Heart left ventricle (tissue), 16 donors: ENCODE results near the gene MAP4K2. TPM values are rescaled to one million over a fixed set of nuclear protein-coding genes. Genes with fewer than 3 reads are reported as not detected.

Experiments
- ATAC-seq, 4 donors: fragments of 200-7000 bp; cut with Tn5 transposase; one replicate each; pipeline ENCODE4 v1.9.1; 2020 to 2022; ENCODE audit warnings: moderate library complexity in 4 of 4, mild to moderate bottlenecking in 3 of 4, moderate number of reproducible peaks in 1 of 4
- DNase-seq, 5 donors: peaks; one replicate each; pipeline ENCODE4 v3.0.0-alpha.2; 2020
- H3K27ac ChIP-seq, 12 donors: fragments of 200-600 bp; sonication (generic) in 4 of 12; one replicate each; pipeline versions ENCODE4 v1.5.0 to v1.8.0; 2016 to 2022; ENCODE audit warnings: mild to moderate bottlenecking in 2 of 12
- H3K27me3 ChIP-seq, 9 donors: fragments of 200-600 bp; sonication (generic) in 2 of 9; one replicate each; pipeline versions ENCODE4 v1.5.1 to v1.8.0; 2016 to 2022; ENCODE audit warnings: mild to moderate bottlenecking in 3 of 9
- H3K36me3 ChIP-seq, 9 donors: fragments of 200-600 bp; sonication (generic) in 2 of 9; one replicate each; pipeline versions ENCODE4 v1.5.0 to v1.8.0; 2018 to 2022; ENCODE audit warnings: mild to moderate bottlenecking in 2 of 9
- H3K4me1 ChIP-seq, 12 donors: fragments of 200-600 bp; sonication (generic) in 4 of 12; one replicate each; pipeline versions ENCODE4 v1.5.0 to v1.8.0; 2016 to 2022; ENCODE audit warnings: mild to moderate bottlenecking in 3 of 12
- H3K4me3 ChIP-seq, 12 donors: fragments of 200-600 bp; sonication (generic) in 4 of 12; one replicate each; pipeline versions ENCODE4 v1.5.0 to v1.8.0; 2017 to 2022; ENCODE audit warnings: mild to moderate bottlenecking in 9 of 12, moderate library complexity in 4 of 12
- H3K9me3 ChIP-seq, 12 donors: fragments of 200-600 bp; sonication (generic) in 4 of 12; one replicate each; pipeline versions ENCODE4 v1.5.0 to v1.8.0; 2016 to 2022; ENCODE audit warnings: mild to moderate bottlenecking in 1 of 12
- POLR2A ChIP-seq, 2 donors: fragments of 450-650 bp; IDR thresholded peaks; one replicate each; pipeline ENCODE4 v1.6.1; 2017; ENCODE audit warnings: antibody characterized with exemption in 2 of 2, mild to moderate bottlenecking in 2 of 2, moderate library complexity in 2 of 2
- WGBS, 4 donors: extraction: QIAGEN DNeasy Blood & Tissue Kit in 2 of 4; methylation state at CpG; one replicate each; pipeline versions ENCODE4 v1.1.5 to v1.1.7; 2013 to 2018; 5-methylcytosine and 5-hydroxymethylcytosine counted together
- intact Hi-C, 10 donors: fragments of 100-400 bp; cut with DNase I; formaldehyde crosslinking; loops; one replicate each; pipeline versions ENCODE4 v1.11.1 to v1.14.2; 2022
- polyA plus RNA-seq, 2 donors: library from polyadenylated mRNA; stranded (reverse); fragments of 200-250 nt; gene quantifications; one replicate each; pipeline ENCODE4 v1.2.3, GENCODE V29; 2013
- total RNA-seq, 9 donors: library from RNA; depleted of rRNA in 2 of 9; stranded (reverse); fragments of >200 nt in 2 of 9; fragmentation: NEBNext Ultra II Directional in 3 of 9; extraction: Animal tissue kit (Norgen Biotek cat#: 25700) in 3 of 9; gene quantifications; one replicate each; pipeline versions ENCODE4 v1.1.0 to v1.2.4, GENCODE V29; 2016 to 2023
- TF ChIP-seq, protein P1 (sequence below), 12 donors: fragments of 200-600 bp; sonication (generic) in 4 of 12; IDR thresholded peaks; one replicate each; pipeline versions ENCODE4 v1.5.0 to v1.8.0; 2018 to 2022; ENCODE audit warnings: antibody characterized with exemption in 12 of 12, mild to moderate bottlenecking in 5 of 12
- donor health status: ischemic (EF 13 %, LVEDD 7.1; RV severe dilation, severe dysfunction).
- donor health status: healthy with polysubstance abuse.
- donor health status: DM: no; HTN: yes; CAD: no.
- donor health status: DM: no; HTN: no; CAD: no.
- donor health status: ischemic (EF 25% LVEDD 6.9; RV normal size, moderate dysfunction).
- donor health status: ischemic (EF 25% LVEDD 5.7; RV mildly dilated, moderate dysfunction).
- donor health status: healthy.
- donor health status: DM: yes; HTN: yes; CAD: no.
- donor health status: ischemic (EF 35%, LVEDD 5.7; RV mildly dilated, moderate dysfunction).
- donor health status: nonischemic (EF 11% LVEDD 7.7; RV severe dilation, severe dysfunction).
- donor health status: DM: yes; HTN: yes; CAD: no.
- donor health status: PGD.
- donor health status: ischemic (EF 29% LVEDD 5.4; RV normal size, mild dysfunction).
- donor health status: nonischemic (EF 23%, LVEDD 6.1; RV moderate dilation, normal function).

MAP4K2 gene
- total and polyA plus RNA-seq, 11 donors = 7.0 to 27.5 (median 8.6) TPM

GRCh38 chr11:64814712-64815187, 11.7 kb upstream of the MAP4K2 start:
- H3K36me3 ChIP-seq = no peaks in the 10 kb centered on the region
- H3K4me3 ChIP-seq = no peak overlapping the region
- intact Hi-C loops = no loop called here
- DNase-seq = no peak
- ATAC-seq = no peak
- no peak overlapping the region for H3K27ac ChIP-seq
- 61 to 65% (median 63%) methylated on average over 7 of the region's 7 CpGs for WGBS, 4 donors
- H3K27me3 ChIP-seq = no peaks in the 10 kb centered on the region
- TF ChIP-seq POLR2A (IDR thresholded peaks at IDR 0.05) = no peak
- TF ChIP-seq, protein P1, sequence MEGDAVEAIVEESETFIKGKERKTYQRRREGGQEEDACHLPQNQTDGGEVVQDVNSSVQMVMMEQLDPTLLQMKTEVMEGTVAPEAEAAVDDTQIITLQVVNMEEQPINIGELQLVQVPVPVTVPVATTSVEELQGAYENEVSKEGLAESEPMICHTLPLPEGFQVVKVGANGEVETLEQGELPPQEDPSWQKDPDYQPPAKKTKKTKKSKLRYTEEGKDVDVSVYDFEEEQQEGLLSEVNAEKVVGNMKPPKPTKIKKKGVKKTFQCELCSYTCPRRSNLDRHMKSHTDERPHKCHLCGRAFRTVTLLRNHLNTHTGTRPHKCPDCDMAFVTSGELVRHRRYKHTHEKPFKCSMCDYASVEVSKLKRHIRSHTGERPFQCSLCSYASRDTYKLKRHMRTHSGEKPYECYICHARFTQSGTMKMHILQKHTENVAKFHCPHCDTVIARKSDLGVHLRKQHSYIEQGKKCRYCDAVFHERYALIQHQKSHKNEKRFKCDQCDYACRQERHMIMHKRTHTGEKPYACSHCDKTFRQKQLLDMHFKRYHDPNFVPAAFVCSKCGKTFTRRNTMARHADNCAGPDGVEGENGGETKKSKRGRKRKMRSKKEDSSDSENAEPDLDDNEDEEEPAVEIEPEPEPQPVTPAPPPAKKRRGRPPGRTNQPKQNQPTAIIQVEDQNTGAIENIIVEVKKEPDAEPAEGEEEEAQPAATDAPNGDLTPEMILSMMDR (IDR thresholded peaks at IDR 0.05) = no peak
- no peaks in the 10 kb centered on the region for H3K9me3 ChIP-seq
- peaks cover 0 to 7% (median 2%) of the 10 kb centered on the region in 12 donors for H3K4me1 ChIP-seq

GRCh38 chr11:64813826-64814225, 10.8 kb upstream of the MAP4K2 start:
- intact Hi-C loops = no loop called here
- 86 to 93% (median 89%) methylated on average over 5 of the region's 5 CpGs for WGBS, 4 donors
- DNase-seq (no peak), ATAC-seq (no peak)
- TF ChIP-seq, protein P1 (IDR thresholded peaks at IDR 0.05) = no peak
- no peak for TF ChIP-seq POLR2A (IDR thresholded peaks at IDR 0.05)
- H3K4me1 ChIP-seq = peaks cover 0 to 17% (median 9%) of the 10 kb centered on the region in 12 donors
- H3K9me3 ChIP-seq = no peaks in the 10 kb centered on the region
- no peaks in the 10 kb centered on the region for H3K27me3 ChIP-seq
- no peak overlapping the region for H3K4me3 ChIP-seq
- no peak overlapping the region for H3K27ac ChIP-seq
- H3K36me3 ChIP-seq = no peaks in the 10 kb centered on the region

- peak overlapping the region in 8 of 12 donors; percentile 54 to 81 (median 72) for H3K27ac ChIP-seq
- peak overlapping the region in 11 of 12 donors; percentile 61 to 87 (median 74) for H3K4me3 ChIP-seq
- DNase-seq = no peak
- H3K27me3 ChIP-seq = no peaks in the 10 kb centered on the region
- peaks cover 0 to 18% (median 9%) of the 10 kb centered on the region in 12 donors for H3K4me1 ChIP-seq
- intact Hi-C loops = loop anchor here in 1 of 10 donors (2.0 kb wide), 1 partner anchor 32 kb away; the partner anchor contains the start of gene SF1
- no peak for TF ChIP-seq POLR2A (IDR thresholded peaks at IDR 0.05)
- TF ChIP-seq, protein P1 (IDR thresholded peaks at IDR 0.05) = no peak
- H3K9me3 ChIP-seq = no peaks in the 10 kb centered on the region
- peaks cover 0 to 24% (median 10%) of the 10 kb centered on the region in 9 donors for H3K36me3 ChIP-seq
- WGBS, 4 donors = 49 to 56% (median 53%) methylated on average over 17 of the region's 17 CpGs
- peak in 2 of 4 donors; percentile 2 to 3 for ATAC-seq
These were observed 7.9 kb upstream of the MAP4K2 start for GRCh38 chr11:64810891-64811272.

GRCh38 chr11:64810271-64810890, 7.4 kb upstream of the MAP4K2 start, which contains the start of gene MEN1:
Gene MEN1, minus strand, starts transcription at chr11:64810551. Its CDS starts 442 bp downstream, at chr11:64810109.
- H3K4me3 ChIP-seq = peak within 1 kb of the TSS; percentile 61 to 87 (median 74)
- ATAC-seq (peak; percentile 99 to 100 (median 99)), DNase-seq (peak; percentile 96 to 98 (median 97))
- TF ChIP-seq POLR2A (IDR thresholded peaks at IDR 0.05) = peak in 1 of 2 donors; percentile 80
- TF ChIP-seq, protein P1 (IDR thresholded peaks at IDR 0.05) = peak in 1 of 12 donors; percentile 26
- WGBS, 4 donors = 0 to 1% (median 0%) methylated on average over 20 to 46 of the region's 46 CpGs
- intact Hi-C loops = loop anchor here in 1 of 10 donors (2.0 kb wide), 1 partner anchor 32 kb away; the partner anchor contains the start of gene SF1
- peaks cover 0 to 18% (median 9%) of the 10 kb centered on the region in 12 donors for H3K4me1 ChIP-seq
- peak within 1 kb of the TSS in 11 of 12 donors; percentile 27 to 81 (median 69) for H3K27ac ChIP-seq
- H3K27me3 ChIP-seq = no peaks in the 10 kb centered on the region
- no peaks in the 10 kb centered on the region for H3K9me3 ChIP-seq
- peaks cover 0 to 29% (median 14%) of the 10 kb centered on the region in 9 donors for H3K36me3 ChIP-seq
